Measurements from ENCODE around the gene WDR82. TPM values are rescaled to one million over a fixed set of nuclear protein-coding genes. Genes with fewer than 3 reads are reported as not detected.

WDR82 gene
- total RNA-seq, 1 donor from 2014 or later = 75.5 TPM

DNA sequence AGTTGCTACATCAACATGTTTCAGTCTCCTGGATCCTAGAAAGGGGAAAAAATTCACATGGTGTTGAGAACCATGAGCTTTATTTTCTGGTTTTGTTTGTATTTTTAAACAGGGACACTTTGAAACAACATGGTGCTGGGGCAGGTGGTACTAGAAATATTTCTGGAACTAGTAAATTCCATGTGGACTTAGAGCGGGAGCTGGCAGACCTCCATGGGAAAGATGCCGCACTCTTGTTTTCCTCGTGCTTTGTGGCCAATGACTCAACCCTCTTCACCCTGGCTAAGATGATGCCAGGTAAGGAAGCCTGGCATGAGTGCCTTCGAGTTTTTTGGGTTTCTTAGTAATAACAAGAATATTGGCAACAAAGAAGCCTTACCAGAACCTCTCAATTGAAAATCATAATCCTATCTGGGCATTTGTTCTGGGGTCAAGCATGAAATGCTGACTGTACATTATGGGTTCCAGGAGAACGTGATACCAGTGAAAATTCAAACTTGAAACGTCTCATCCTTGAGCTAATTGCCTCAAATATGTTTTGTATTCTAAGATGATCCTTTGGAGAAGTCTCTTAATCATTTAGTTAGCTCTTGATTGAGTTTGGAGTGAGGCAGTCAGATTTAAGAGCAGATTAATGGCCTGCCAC is 72.6 kb downstream of the WDR82 start:
- no peak for DNase-seq (ENCODE audit: low read depth in 2 of 2)

Other genes with a start within 250 kb of the WDR82 start
- 6.9 and 8.7 TPM in 2 replicates for gene DUSP7, start 222.1 kb downstream of the WDR82 start, total RNA-seq
- 6.4 and 12.5 TPM in 2 replicates for gene POC1A, start 124.2 kb downstream of the WDR82 start, total RNA-seq
- 43.9 and 46.0 TPM in 2 replicates for gene ALAS1, start 80.5 kb downstream of the WDR82 start, total RNA-seq
- gene TLR9, start 53.0 kb downstream of the WDR82 start, total RNA-seq = not detected in 2 replicates
- 128 and 132 TPM in 2 replicates for gene TWF2, start 39.5 kb downstream of the WDR82 start, total RNA-seq
- 11.2 and 13.7 TPM in 2 replicates for gene PPM1M, start 32.9 kb downstream of the WDR82 start, total RNA-seq
- 22.2 and 27.7 TPM in 2 replicates for gene GLYCTK, start 9.2 kb upstream of the WDR82 start, total RNA-seq
- gene DNAH1, start 37.7 kb upstream of the WDR82 start, total RNA-seq = 1.0 and 2.8 TPM in 2 replicates
- gene BAP1, start 131.4 kb upstream of the WDR82 start, total RNA-seq = 76.9 and 96.7 TPM in 2 replicates
- 3.0 TPM in 2 replicates for gene PHF7, start 132.0 kb upstream of the WDR82 start, total RNA-seq
- gene SEMA3G, start 166.5 kb upstream of the WDR82 start, total RNA-seq = 23.0 and 35.9 TPM in 2 replicates
- gene TNNC1, start 175.4 kb upstream of the WDR82 start, total RNA-seq = 0.13 TPM in 1 of 2 replicates, not detected in the other
- 27.7 and 38.3 TPM in 2 replicates for gene NISCH, start 177.0 kb upstream of the WDR82 start, total RNA-seq
- gene STAB1, start 216.7 kb upstream of the WDR82 start, total RNA-seq = 117 and 330 TPM in 2 replicates

Measured in dermis microvascular lymphatic vessel endothelial cell (primary cell).